NOMO-1 treated with dmso at 0.1 percent for 144 hours (cell line): ENCODE results near the gene ABLIM3.

Source experiments
- DNase-seq: peaks from one replicate; lab custom pipeline; 2025; ENCODE audit not compliant: unreplicated experiment; lab: John Stamatoyannopoulos, UW

The ABLIM3 gene

GRCh38 chr5:149141224-149141956, at the start of gene ABLIM3:
TSS of gene ABLIM3 (plus strand) at chr5:149141493. CDS start at chr5:149142096, 603 bp downstream.
- peak; percentile 12 for DNase-seq

GRCh38 chr5:149093625-149094024, 47.7 kb upstream of the ABLIM3 start:
- no peak for DNase-seq

GRCh38 chr5:149094996-149095395, 46.3 kb upstream of the ABLIM3 start:
- DNase-seq = no peak

GRCh38 chr5:149099920-149100319, 41.4 kb upstream of the ABLIM3 start:
- DNase-seq = no peak

GRCh38 chr5:149100331-149100730, 41.0 kb upstream of the ABLIM3 start:
- DNase-seq = no peak

GRCh38 chr5:149108651-149109280, 32.5 kb upstream of the ABLIM3 start:
- no peak for DNase-seq

- no peak for DNase-seq
Measured at GRCh38 chr5:149110406-149110805, 30.9 kb upstream of the ABLIM3 start.

GRCh38 chr5:149113669-149114068, 27.6 kb upstream of the ABLIM3 start:
- no peak for DNase-seq

- peak; percentile 67 for DNase-seq
Measured at GRCh38 chr5:149114403-149115312, 26.6 kb upstream of the ABLIM3 start.

- no peak for DNase-seq
Measured at GRCh38 chr5:149117970-149118369, 23.3 kb upstream of the ABLIM3 start.

- DNase-seq = no peak
Measured at GRCh38 chr5:149118463-149118862, 22.8 kb upstream of the ABLIM3 start.

- DNase-seq = no peak
Measured at GRCh38 chr5:149121145-149121544, 20.1 kb upstream of the ABLIM3 start.

GRCh38 chr5:149123211-149123610, 18.1 kb upstream of the ABLIM3 start:
- no peak for DNase-seq

GRCh38 chr5:149125386-149125891, 15.9 kb upstream of the ABLIM3 start:
- no peak for DNase-seq

GRCh38 chr5:149126906-149127305, 14.4 kb upstream of the ABLIM3 start:
- DNase-seq = no peak

- DNase-seq = no peak
Measured at GRCh38 chr5:149127394-149127955, 13.8 kb upstream of the ABLIM3 start.

GRCh38 chr5:149128023-149128875, 13.0 kb upstream of the ABLIM3 start:
- DNase-seq = no peak

GRCh38 chr5:149129181-149129580, 12.1 kb upstream of the ABLIM3 start:
- DNase-seq = no peak

- no peak for DNase-seq
Measured at GRCh38 chr5:149130121-149130914, 11.0 kb upstream of the ABLIM3 start.
